ENCODE results near the gene TNNI3K.

The TNNI3K gene

DNA sequence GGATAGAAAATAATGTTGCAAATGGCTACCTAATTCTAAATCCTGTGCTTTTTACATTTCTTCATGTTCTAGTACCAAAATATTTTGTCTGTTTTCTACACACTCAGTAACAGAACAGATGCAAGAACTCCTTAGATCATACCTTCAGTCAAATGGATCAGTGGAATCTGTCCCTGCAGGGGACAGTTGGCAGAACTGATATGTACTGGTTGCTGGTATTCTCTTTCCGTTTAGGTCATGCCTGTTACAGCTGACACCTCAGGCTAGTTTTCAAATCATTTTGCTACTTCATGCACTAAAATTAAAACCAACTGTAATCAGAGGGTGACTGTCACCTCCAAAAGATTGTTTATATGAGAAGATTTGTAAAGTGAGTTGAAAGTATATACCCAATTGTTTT lies 109.2 kb downstream of the TNNI3K start:
- Mint-ChIP-seq H3K4me1 (no peaks in the 10 kb centered on the region), H3K27me3 (no peaks in the 10 kb centered on the region), H3K27ac (no peak overlapping the region), H3K36me3 (no peaks in the 10 kb centered on the region), H3K9me3 (no peaks in the 10 kb centered on the region), H3K4me3 (no peak overlapping the region)

GRCh38 chr1:74356493-74356892 lies 121.3 kb downstream of the TNNI3K start:
- H3K27ac Mint-ChIP-seq, result no peak overlapping the region
- no peak overlapping the region for H3K4me3 Mint-ChIP-seq
- H3K27me3 Mint-ChIP-seq, result no peaks in the 10 kb centered on the region
- H3K36me3 Mint-ChIP-seq, result no peaks in the 10 kb centered on the region
- H3K9me3 Mint-ChIP-seq, result no peaks in the 10 kb centered on the region
- H3K4me1 Mint-ChIP-seq, result no peaks in the 10 kb centered on the region

- H3K36me3 Mint-ChIP-seq, result no peaks in the 10 kb centered on the region
- H3K4me3 Mint-ChIP-seq, result no peak overlapping the region
- no peak overlapping the region for H3K27ac Mint-ChIP-seq
- H3K27me3 Mint-ChIP-seq, result no peaks in the 10 kb centered on the region
- no peaks in the 10 kb centered on the region for H3K9me3 Mint-ChIP-seq
- H3K4me1 Mint-ChIP-seq, result no peaks in the 10 kb centered on the region
These were observed 122.0 kb downstream of the TNNI3K start for GRCh38 chr1:74357150-74357549.

DNA sequence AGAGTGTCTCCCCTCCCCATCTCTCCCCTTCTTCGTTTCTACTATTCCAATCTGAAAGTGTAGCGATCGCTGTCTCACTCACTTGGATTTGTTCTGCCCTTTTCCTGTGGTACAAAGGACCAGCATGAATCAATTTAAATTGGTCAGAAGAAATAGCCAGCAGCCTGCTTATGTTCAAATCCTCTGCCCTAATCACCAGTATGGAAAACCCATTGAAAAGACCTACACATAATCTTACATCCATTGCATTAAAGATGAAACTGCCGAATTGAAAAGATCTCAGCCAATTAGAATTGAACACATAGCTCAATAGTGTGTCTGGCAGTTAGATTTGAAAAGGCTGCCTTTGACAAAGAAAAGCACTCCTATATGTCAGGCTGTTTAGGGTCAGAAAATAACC lies 122.6 kb downstream of the TNNI3K start:
- Mint-ChIP-seq H3K4me3 (no peak overlapping the region), H3K27ac (no peak overlapping the region), H3K36me3 (no peaks in the 10 kb centered on the region), H3K9me3 (no peaks in the 10 kb centered on the region), H3K4me1 (no peaks in the 10 kb centered on the region), H3K27me3 (no peaks in the 10 kb centered on the region)

DNA sequence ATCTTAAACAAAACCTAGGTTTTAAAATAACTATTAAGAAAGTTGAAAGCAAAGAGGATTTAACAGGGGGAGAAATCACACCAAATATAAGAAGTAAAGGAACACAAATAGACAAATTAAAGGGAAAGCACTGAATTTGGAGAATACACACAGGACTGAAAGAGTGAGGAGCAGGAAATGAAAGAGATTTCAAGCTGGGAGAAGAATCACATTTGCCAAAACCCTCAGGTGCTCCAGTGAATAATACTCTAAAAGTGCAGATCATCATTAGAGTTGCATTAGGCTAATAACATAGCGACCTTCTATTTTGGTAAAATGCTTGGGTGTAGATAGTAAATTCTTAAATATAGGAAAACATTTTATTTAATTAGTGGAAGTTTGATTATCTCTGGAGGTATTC lies 127.5 kb downstream of the TNNI3K start:
- no peaks in the 10 kb centered on the region for H3K36me3 Mint-ChIP-seq
- H3K4me1 Mint-ChIP-seq, result no peaks in the 10 kb centered on the region
- no peak overlapping the region for H3K4me3 Mint-ChIP-seq
- H3K27ac Mint-ChIP-seq, result no peak overlapping the region
- H3K27me3 Mint-ChIP-seq, result no peaks in the 10 kb centered on the region
- no peaks in the 10 kb centered on the region for H3K9me3 Mint-ChIP-seq

DNA sequence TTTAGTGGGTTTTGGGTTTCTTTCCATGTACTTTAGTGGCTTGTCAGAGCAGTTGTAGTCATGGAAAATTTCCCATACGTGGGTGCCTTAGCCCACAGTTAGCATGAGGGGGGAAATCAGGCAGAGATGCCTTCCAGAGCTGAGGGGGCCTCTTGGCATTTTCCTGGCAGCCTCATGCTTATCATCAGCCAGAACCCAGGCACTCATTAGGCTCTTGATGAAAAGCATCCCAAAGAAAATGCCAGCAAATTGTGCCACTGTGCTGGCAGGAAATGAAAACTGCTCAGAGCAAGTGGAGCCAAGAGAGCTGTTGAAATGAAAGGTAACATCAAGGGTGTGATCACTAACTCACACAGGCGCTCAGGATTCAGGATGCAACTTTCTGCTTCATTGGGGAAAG lies 128.0 kb downstream of the TNNI3K start:
- no peak overlapping the region for H3K4me3 Mint-ChIP-seq
- H3K4me1 Mint-ChIP-seq, result no peaks in the 10 kb centered on the region
- H3K9me3 Mint-ChIP-seq, result no peaks in the 10 kb centered on the region
- no peaks in the 10 kb centered on the region for H3K36me3 Mint-ChIP-seq
- no peak overlapping the region for H3K27ac Mint-ChIP-seq
- H3K27me3 Mint-ChIP-seq, result no peaks in the 10 kb centered on the region

- H3K9me3 Mint-ChIP-seq, result no peaks in the 10 kb centered on the region
- no peaks in the 10 kb centered on the region for H3K36me3 Mint-ChIP-seq
- H3K27ac Mint-ChIP-seq, result no peak overlapping the region
- H3K27me3 Mint-ChIP-seq, result no peaks in the 10 kb centered on the region
- H3K4me3 Mint-ChIP-seq, result no peak overlapping the region
- no peaks in the 10 kb centered on the region for H3K4me1 Mint-ChIP-seq
These were observed 132.1 kb downstream of the TNNI3K start for GRCh38 chr1:74367175-74367813.

- Mint-ChIP-seq H3K4me3 (no peak overlapping the region), H3K27me3 (no peaks in the 10 kb centered on the region), H3K4me1 (no peaks in the 10 kb centered on the region), H3K9me3 (no peaks in the 10 kb centered on the region), H3K36me3 (no peaks in the 10 kb centered on the region), H3K27ac (no peak overlapping the region)
These were observed 133.1 kb downstream of the TNNI3K start for GRCh38 chr1:74368335-74368734.

- Mint-ChIP-seq H3K36me3 (no peaks in the 10 kb centered on the region), H3K9me3 (no peaks in the 10 kb centered on the region), H3K27ac (no peak overlapping the region), H3K4me1 (no peaks in the 10 kb centered on the region), H3K4me3 (no peak overlapping the region), H3K27me3 (no peaks in the 10 kb centered on the region)
These were observed 140.2 kb downstream of the TNNI3K start for GRCh38 chr1:74375376-74375775.

DNA sequence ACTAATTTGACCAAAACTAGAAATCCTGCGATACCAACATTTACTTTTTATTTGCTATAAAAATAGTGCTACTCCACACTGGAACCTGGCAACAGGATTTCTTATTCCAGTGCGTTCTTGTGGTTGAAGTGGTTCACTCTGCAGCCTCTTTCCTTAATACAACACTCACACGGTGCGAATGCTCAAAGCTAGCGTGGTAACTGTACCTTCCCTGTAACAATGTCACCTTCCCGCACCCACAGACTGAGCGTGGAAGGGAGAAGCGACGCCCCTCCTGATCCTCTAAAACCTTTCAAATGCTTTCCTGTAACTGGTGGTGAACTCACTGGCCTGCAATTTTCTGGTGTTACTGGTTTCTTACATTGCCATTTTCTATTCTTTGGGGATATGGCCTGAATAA lies 145.1 kb downstream of the TNNI3K start:
- Mint-ChIP-seq H3K9me3 (no peaks in the 10 kb centered on the region), H3K27ac (no peak overlapping the region), H3K4me1 (no peaks in the 10 kb centered on the region), H3K27me3 (no peaks in the 10 kb centered on the region), H3K36me3 (no peaks in the 10 kb centered on the region), H3K4me3 (no peak overlapping the region)

DNA sequence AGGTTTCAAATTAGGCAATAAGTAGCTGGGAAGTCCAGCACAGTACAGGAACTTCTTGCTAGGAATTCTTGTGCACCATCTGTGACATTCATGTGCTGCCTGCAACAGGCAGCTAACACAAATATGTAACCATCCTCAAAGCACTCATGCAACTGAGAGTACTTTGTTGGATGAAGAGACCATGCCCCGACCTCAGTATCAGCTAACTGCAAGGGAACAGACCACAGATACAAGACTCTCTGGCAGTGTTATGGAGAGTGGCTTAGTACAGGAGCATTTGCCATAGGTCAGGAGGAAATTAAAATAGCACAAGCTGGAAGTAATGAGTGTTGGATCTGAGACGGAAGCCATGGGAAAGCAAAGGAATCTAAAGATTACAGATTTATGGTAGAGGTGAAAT lies 153.7 kb downstream of the TNNI3K start:
- peaks cover 3% of the 10 kb centered on the region for H3K27me3 Mint-ChIP-seq
- no peak overlapping the region for H3K27ac Mint-ChIP-seq
- H3K36me3 Mint-ChIP-seq, result no peaks in the 10 kb centered on the region
- H3K9me3 Mint-ChIP-seq, result no peaks in the 10 kb centered on the region
- H3K4me1 Mint-ChIP-seq, result no peaks in the 10 kb centered on the region
- no peak overlapping the region for H3K4me3 Mint-ChIP-seq

- no peak overlapping the region for H3K27ac Mint-ChIP-seq
- H3K4me3 Mint-ChIP-seq, result no peak overlapping the region
- H3K36me3 Mint-ChIP-seq, result no peaks in the 10 kb centered on the region
- no peaks in the 10 kb centered on the region for H3K9me3 Mint-ChIP-seq
- no peaks in the 10 kb centered on the region for H3K4me1 Mint-ChIP-seq
- H3K27me3 Mint-ChIP-seq, result peaks cover 3% of the 10 kb centered on the region
These were observed 157.0 kb downstream of the TNNI3K start for GRCh38 chr1:74392186-74392585.

DNA sequence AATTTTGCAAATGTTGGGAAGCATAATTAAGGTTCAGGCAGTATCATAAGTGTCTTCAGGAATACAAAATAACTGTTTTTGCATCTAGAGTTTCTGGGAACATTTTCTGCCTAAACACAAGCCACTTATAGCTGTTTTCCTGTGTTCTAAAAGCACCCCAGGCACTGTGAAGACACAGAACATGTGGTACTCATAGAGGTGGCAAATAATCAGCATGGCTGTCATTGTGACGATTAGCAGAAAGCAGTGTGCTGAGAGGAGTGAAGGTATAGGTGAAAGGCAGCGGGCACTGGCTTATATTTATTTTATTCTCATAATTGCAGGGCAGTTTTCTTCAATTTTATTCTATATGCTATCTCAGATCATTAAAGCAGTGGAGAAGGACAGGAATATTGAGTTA lies 157.7 kb downstream of the TNNI3K start:
- Mint-ChIP-seq H3K4me1 (no peaks in the 10 kb centered on the region), H3K9me3 (no peaks in the 10 kb centered on the region), H3K36me3 (no peaks in the 10 kb centered on the region), H3K27me3 (peaks cover 3% of the 10 kb centered on the region), H3K4me3 (no peak overlapping the region), H3K27ac (no peak overlapping the region)

- Mint-ChIP-seq H3K4me3 (no peak overlapping the region), H3K9me3 (no peaks in the 10 kb centered on the region), H3K4me1 (no peaks in the 10 kb centered on the region), H3K27ac (no peak overlapping the region), H3K27me3 (peaks cover 3% of the 10 kb centered on the region), H3K36me3 (no peaks in the 10 kb centered on the region)
These were observed 160.4 kb downstream of the TNNI3K start for GRCh38 chr1:74395571-74395970.

DNA sequence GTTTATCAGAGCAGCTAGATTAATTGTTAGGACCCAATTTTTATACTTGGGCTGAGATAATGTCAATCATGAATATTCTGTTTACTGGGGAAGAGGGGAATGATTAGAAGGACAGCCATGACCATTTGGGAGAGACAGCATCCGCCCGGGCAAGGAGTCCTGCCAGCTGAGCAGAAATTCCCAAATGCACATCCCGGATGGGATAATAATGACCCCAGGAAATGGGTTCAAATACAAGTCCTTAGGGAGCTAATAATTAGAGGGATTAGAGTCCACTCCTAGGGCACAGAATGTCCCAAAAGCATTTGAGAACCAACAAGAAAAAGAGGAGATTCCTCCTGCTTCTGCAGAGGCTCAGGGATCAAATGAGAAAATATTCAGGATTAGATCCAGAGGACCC lies 161.3 kb downstream of the TNNI3K start:
- no peaks in the 10 kb centered on the region for H3K9me3 Mint-ChIP-seq

GRCh38 chr1:74396933-74397332 lies 161.7 kb downstream of the TNNI3K start:
- no peaks in the 10 kb centered on the region for H3K9me3 Mint-ChIP-seq
- no peaks in the 10 kb centered on the region for H3K36me3 Mint-ChIP-seq
- H3K27me3 Mint-ChIP-seq, result no peaks in the 10 kb centered on the region
- no peak overlapping the region for H3K27ac Mint-ChIP-seq
- H3K4me1 Mint-ChIP-seq, result no peaks in the 10 kb centered on the region
- H3K4me3 Mint-ChIP-seq, result no peak overlapping the region

More for the DNA sequence above, 161.3 kb downstream of the TNNI3K start:
- H3K4me3 Mint-ChIP-seq, result no peak overlapping the region
- H3K36me3 Mint-ChIP-seq, result no peaks in the 10 kb centered on the region
- H3K4me1 Mint-ChIP-seq, result no peaks in the 10 kb centered on the region
- no peak overlapping the region for H3K27ac Mint-ChIP-seq
- peaks cover 2% of the 10 kb centered on the region for H3K27me3 Mint-ChIP-seq

GRCh38 chr1:74399249-74399648 lies 164.1 kb downstream of the TNNI3K start:
- H3K4me3 Mint-ChIP-seq, result no peak overlapping the region
- H3K9me3 Mint-ChIP-seq, result no peaks in the 10 kb centered on the region

More at GRCh38 chr1:74399249-74399648, 164.1 kb downstream of the TNNI3K start:
- Mint-ChIP-seq H3K4me1 (no peaks in the 10 kb centered on the region), H3K27me3 (no peaks in the 10 kb centered on the region), H3K27ac (no peak overlapping the region), H3K36me3 (no peaks in the 10 kb centered on the region)
